H1 (cell line): ENCODE results near the gene PRKAR2B. TPM values are rescaled to one million over a fixed set of nuclear protein-coding genes. Genes with fewer than 3 reads are reported as not detected.

Experiments
- CHD2 ChIP-seq: IDR thresholded peaks from 2 replicates; pipeline ENCODE4 v1.6.1; 2012; ENCODE audit warnings: low read length, improper control_type of control experiment
- CREB1 ChIP-seq: IDR thresholded peaks from 2 replicates; pipeline ENCODE4 v1.6.1; 2012; ENCODE audit warnings: inconsistent platforms
- NRF1 ChIP-seq: IDR thresholded peaks from 2 replicates; pipeline ENCODE4 v1.6.1; 2011; ENCODE audit warnings: mild to moderate bottlenecking, low read depth, low read length, improper control_type of control experiment
- polyA plus RNA-seq, 7 experiments: library from polyadenylated mRNA; depleted of rRNA in 3 of 7; stranded (reverse) in 5 of 7; unstranded in 2 of 7; fragments of >200 nt in 5 of 7; fragments of 200-250 nt in 2 of 7; gene quantifications; 1 replicate in 5 of 7; 2 replicates in 1 of 7; 4 replicates in 1 of 7; pipeline versions ENCODE4 v1.2.1 to v1.2.3, GENCODE V29; 2011 to 2013; ENCODE audit warnings: missing spikeins in 2 of 7, mixed read lengths in 2 of 7
- total RNA-seq: library from RNA; stranded (reverse); fragmentation: NEBNext Ultra II Directional; extraction: Animal tissue kit (Norgen Biotek cat#: 25700); gene quantifications from 2 replicates; pipeline ENCODE4 v1.2.1, GENCODE V29; 2021

Gene PRKAR2B
- total and polyA plus RNA-seq, 2 of the 8 experiments (the other 6 are each of a cell fraction or from before 2014, with no cell fraction given) = 10.4 to 37.0 TPM

DNA sequence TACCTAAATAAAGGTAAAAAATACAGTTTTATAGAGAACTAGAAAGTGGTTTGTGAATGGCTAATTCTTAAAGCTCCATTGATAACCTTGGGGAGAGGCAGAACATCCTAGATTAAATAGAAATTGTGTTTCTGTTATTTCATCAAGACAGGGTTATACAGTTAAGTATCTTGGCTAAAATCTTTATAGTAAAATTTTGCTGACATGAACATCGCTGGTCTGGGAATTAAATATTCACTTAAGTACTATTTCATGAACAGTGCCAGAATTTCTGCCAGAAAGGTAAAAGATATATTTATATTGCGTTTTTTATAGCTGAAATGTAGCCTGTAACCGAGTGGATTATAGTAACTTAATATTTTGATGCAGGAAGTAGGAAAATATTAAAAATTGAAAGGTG lies 70.6 kb downstream of the PRKAR2B start (continued):
- TF ChIP-seq CHD2 (no peak), CREB1 (no peak), NRF1 (no peak)
